Suprapubic skin (tissue), 4 donors: ENCODE data around the gene CLDN14.

Source experiments
- EP300 ChIP-seq: sonication (generic); formaldehyde crosslinking; IDR thresholded peaks from one replicate; pipeline ENCODE4 v1.6.1; 2017; ENCODE audit warnings: antibody characterized with exemption
- POLR2A ChIP-seq, 2 donors: fragments of 450-650 bp; IDR thresholded peaks; one replicate each; pipeline ENCODE4 v1.6.1; 2017; ENCODE audit warnings: antibody characterized with exemption in 2 of 2, mild to moderate bottlenecking in 2 of 2, moderate library complexity in 2 of 2
- POLR2AphosphoS5 ChIP-seq, 3 donors: sonication (generic); formaldehyde crosslinking; IDR thresholded peaks; one replicate each; pipeline ENCODE4 v1.6.1; 2017; ENCODE audit warnings: antibody characterized with exemption in 3 of 3
- TF ChIP-seq, protein P1 (sequence below), 2 donors: fragments of 200-600 bp in 1 of 2; fragments of 450-650 bp in 1 of 2; sonication (generic) in 1 of 2; IDR thresholded peaks; one replicate each; pipeline ENCODE4 v1.5.1; 2016 to 2019; ENCODE audit warnings: antibody characterized with exemption in 2 of 2, mild to moderate bottlenecking in 1 of 2, moderate library complexity in 1 of 2

DNA sequence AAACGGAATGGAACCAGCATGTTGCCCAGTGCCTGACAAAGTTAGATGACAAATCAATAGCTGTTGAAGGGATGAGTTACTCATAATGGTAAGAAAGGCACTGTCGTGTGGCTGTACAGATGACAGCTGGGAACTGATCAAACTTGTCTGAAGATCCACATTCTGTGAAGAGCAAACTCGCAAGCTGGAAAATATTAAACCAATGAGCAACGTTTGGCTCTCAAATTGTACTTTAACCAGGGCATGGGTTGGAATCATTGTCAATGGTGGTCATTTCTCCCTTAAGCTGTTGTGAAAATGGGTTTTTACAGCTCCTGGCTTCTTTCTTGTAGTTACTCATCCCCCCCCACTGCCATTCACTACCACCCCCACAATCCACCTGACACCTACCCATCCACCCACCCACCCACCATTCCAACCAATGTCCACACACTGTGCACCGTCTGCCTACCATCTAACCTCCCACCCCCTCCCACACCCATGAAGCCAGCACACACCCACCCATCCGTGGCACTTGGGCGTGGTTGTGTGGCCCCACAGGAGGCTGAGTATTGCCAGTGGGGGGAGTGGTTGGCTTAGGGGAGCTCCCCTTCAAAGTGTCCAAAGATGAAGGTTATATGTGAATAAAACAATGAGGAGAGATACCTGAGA, 46.7 kb downstream of the CLDN14 start:
- TF ChIP-seq POLR2AphosphoS5 (IDR thresholded peaks at IDR 0.05) = no peak
- TF ChIP-seq, protein P1, sequence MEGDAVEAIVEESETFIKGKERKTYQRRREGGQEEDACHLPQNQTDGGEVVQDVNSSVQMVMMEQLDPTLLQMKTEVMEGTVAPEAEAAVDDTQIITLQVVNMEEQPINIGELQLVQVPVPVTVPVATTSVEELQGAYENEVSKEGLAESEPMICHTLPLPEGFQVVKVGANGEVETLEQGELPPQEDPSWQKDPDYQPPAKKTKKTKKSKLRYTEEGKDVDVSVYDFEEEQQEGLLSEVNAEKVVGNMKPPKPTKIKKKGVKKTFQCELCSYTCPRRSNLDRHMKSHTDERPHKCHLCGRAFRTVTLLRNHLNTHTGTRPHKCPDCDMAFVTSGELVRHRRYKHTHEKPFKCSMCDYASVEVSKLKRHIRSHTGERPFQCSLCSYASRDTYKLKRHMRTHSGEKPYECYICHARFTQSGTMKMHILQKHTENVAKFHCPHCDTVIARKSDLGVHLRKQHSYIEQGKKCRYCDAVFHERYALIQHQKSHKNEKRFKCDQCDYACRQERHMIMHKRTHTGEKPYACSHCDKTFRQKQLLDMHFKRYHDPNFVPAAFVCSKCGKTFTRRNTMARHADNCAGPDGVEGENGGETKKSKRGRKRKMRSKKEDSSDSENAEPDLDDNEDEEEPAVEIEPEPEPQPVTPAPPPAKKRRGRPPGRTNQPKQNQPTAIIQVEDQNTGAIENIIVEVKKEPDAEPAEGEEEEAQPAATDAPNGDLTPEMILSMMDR (IDR thresholded peaks at IDR 0.05) = no peak
- TF ChIP-seq POLR2A (IDR thresholded peaks at IDR 0.05) = no peak
- no peak for TF ChIP-seq EP300
